A549 (cell line): ENCODE data around the gene INHBC. TPM values are rescaled to one million over a fixed set of nuclear protein-coding genes. Genes with fewer than 3 reads are reported as not detected.

Experiments used
- ATAC-seq, 2 experiments: fragments of 200-7000 bp in 1 of 2; fragments of >200 bp in 1 of 2; cut with Nextera tagmentation in 1 of 2; cut with Tn5 transposase in 1 of 2; 3 replicates each; pipeline versions ENCODE4 v1.8.0 to v1.9.1; 2018 to 2020; ENCODE audit warnings: mild to moderate bottlenecking in 1 of 2, moderate library complexity in 1 of 2
- CTCF ChIA-PET: fragments of 300-600 bp; sonication (Branson Sonifier 250); formaldehyde crosslinking; extraction: SDS; loops from one replicate; lab custom pipeline; 2021; ENCODE audit warnings: antibody characterized with exemption, inconsistent platforms; lab: Yijun Ruan, JAX
- POLR2A ChIA-PET: fragments of 350-600 bp; formaldehyde crosslinking; extraction: SDS; loops from one replicate; lab custom pipeline; 2021; ENCODE audit warnings: antibody characterized with exemption, inconsistent platforms; lab: Yijun Ruan, JAX
- DNase-seq, 2 experiments: peaks; one replicate each; pipeline versions ENCODE4 v3.0.0 to v3.0.0-alpha.2; 2011 to 2016; ENCODE audit warnings: low read depth in 1 of 2, low spot score in 1 of 2
- FAIRE-seq: peaks from 2 replicates; lab custom pipeline; 2011; peaks lifted over from hg19 to GRCh38; lab: Jason Lieb, UNC
- H3K27ac ChIP-seq, 2 experiments: fragments of >200 bp; sonication (Bioruptor Twin); formaldehyde crosslinking; 3 replicates each; pipeline ENCODE4 v1.5.1; 2016 to 2017
- H3K4me1 ChIP-seq: fragments of >200 bp; sonication (Bioruptor Twin); formaldehyde crosslinking; 3 replicates; pipeline ENCODE4 v1.6.1; 2016
- H3K4me2 ChIP-seq: fragments of >200 bp; sonication (Bioruptor Twin); formaldehyde crosslinking; 3 replicates; pipeline ENCODE4 v1.6.1; 2016
- H3K4me3 ChIP-seq: fragments of >200 bp; sonication (Bioruptor Twin); formaldehyde crosslinking; 3 replicates; pipeline ENCODE4 v1.5.1; 2016
- H3K9me3 ChIP-seq: fragments of >200 bp; sonication (Bioruptor Twin); formaldehyde crosslinking; 3 replicates; pipeline ENCODE4 v1.6.1; 2016
- CBX2 ChIP-seq: fragments of 200-600 bp; sonication (generic); IDR thresholded peaks from 2 replicates; pipeline ENCODE4 v1.6.1; 2016; ENCODE audit warnings: low read depth, mild to moderate bottlenecking, borderline replicate concordance
- CBX8 ChIP-seq: fragments of 200-600 bp; sonication (generic); IDR thresholded peaks from 2 replicates; pipeline ENCODE4 v1.6.1; 2016
- CHD4 ChIP-seq: fragments of 200-600 bp; sonication (generic); IDR thresholded peaks from 2 replicates; pipeline ENCODE4 v1.6.1; 2016; ENCODE audit warnings: antibody characterized with exemption, mild to moderate bottlenecking, borderline replicate concordance
- CTCF ChIP-seq: fragments of >200 bp; sonication (Bioruptor Twin); formaldehyde crosslinking; IDR thresholded peaks from 3 replicates; pipeline ENCODE4 v1.5.1; 2016
- EHF ChIP-seq: fragments of 250-450 bp; sonication (Bioruptor Pico); IDR thresholded peaks from 2 replicates; pipeline ENCODE4 v1.5.0; 2020; ENCODE audit warnings: mild to moderate bottlenecking
- EHMT2 ChIP-seq: fragments of 200-600 bp; sonication (generic); IDR thresholded peaks from 2 replicates; pipeline ENCODE4 v1.6.1; 2016; ENCODE audit warnings: antibody characterized with exemption, low read depth, mild to moderate bottlenecking, moderate library complexity
- EP300 ChIP-seq, 2 experiments: fragments of >200 bp; sonication (Bioruptor Twin); formaldehyde crosslinking; IDR thresholded peaks; 2 replicates in 1 of 2; 3 replicates in 1 of 2; pipeline ENCODE4 v1.6.1; 2016 to 2017
- ESRRA ChIP-seq: fragments of 150-350 bp; IDR thresholded peaks from 2 replicates; pipeline ENCODE4 v1.6.1; 2014; ENCODE audit warnings: mild to moderate bottlenecking, low read length, borderline replicate concordance
- HEYL ChIP-seq: fragments of 250-450 bp; sonication (Bioruptor Pico); IDR thresholded peaks from 2 replicates; pipeline ENCODE4 v1.8.0; 2021; ENCODE audit warnings: mild to moderate bottlenecking, moderate library complexity
- HOXA7 ChIP-seq: fragments of 250-450 bp; sonication (Bioruptor Pico); IDR thresholded peaks from 2 replicates; pipeline ENCODE4 v1.5.0; 2020; ENCODE audit warnings: mild to moderate bottlenecking, moderate library complexity
- HOXB13 ChIP-seq: fragments of 250-450 bp; sonication (Bioruptor Pico); IDR thresholded peaks from 2 replicates; pipeline ENCODE4 v1.5.0; 2020; ENCODE audit warnings: low read depth, mild to moderate bottlenecking, moderate library complexity
- JUN ChIP-seq, 2 experiments: fragments of >200 bp; sonication (Bioruptor Twin); formaldehyde crosslinking; IDR thresholded peaks; 2 replicates in 1 of 2; 3 replicates in 1 of 2; pipeline ENCODE4 v1.6.1; 2016 to 2017
- JUNB ChIP-seq: fragments of >200 bp; sonication (Bioruptor Twin); formaldehyde crosslinking; IDR thresholded peaks from 2 replicates; pipeline ENCODE4 v1.6.1; 2016
- KDM1A ChIP-seq: fragments of 200-600 bp; sonication (generic); IDR thresholded peaks from 2 replicates; pipeline ENCODE4 v1.6.1; 2016; ENCODE audit warnings: low read depth, mild to moderate bottlenecking
- KDM5A ChIP-seq: fragments of 200-600 bp; sonication (generic); IDR thresholded peaks from 2 replicates; pipeline ENCODE4 v1.6.1; 2016; ENCODE audit warnings: antibody characterized with exemption, mild to moderate bottlenecking
- MAFK ChIP-seq: fragments of 450-650 bp; IDR thresholded peaks from 2 replicates; pipeline ENCODE4 v1.6.1; 2014; ENCODE audit not compliant: partially characterized antibody
- MAX ChIP-seq: IDR thresholded peaks from 2 replicates; pipeline ENCODE4 v1.6.1; 2012
- PHF8 ChIP-seq: fragments of 200-600 bp; sonication (generic); IDR thresholded peaks from 2 replicates; pipeline ENCODE4 v1.6.1; 2016; ENCODE audit warnings: low read depth, mild to moderate bottlenecking, antibody characterized with exemption, moderate library complexity, borderline replicate concordance
- POLR2A ChIP-seq: IDR thresholded peaks from 2 replicates; pipeline ENCODE4 v1.6.1; 2012; ENCODE audit warnings: mild to moderate bottlenecking, low read length
- POLR2AphosphoS2 ChIP-seq: conservative IDR thresholded peaks from 2 replicates; pipeline ENCODE4 v1.6.1; 2012; ENCODE audit warnings: low read length, improper control_type of control experiment, inconsistent platforms
- RARB ChIP-seq: fragments of 250-450 bp; sonication (Bioruptor Pico); IDR thresholded peaks from 2 replicates; pipeline ENCODE4 v1.8.0; 2021; ENCODE audit warnings: mild to moderate bottlenecking, moderate library complexity
- RCOR1 ChIP-seq: fragments of 150-350 bp; IDR thresholded peaks from 2 replicates; pipeline ENCODE4 v1.6.1; 2014; ENCODE audit warnings: antibody characterized with exemption, low read length, low read depth
- RFX5 ChIP-seq: fragments of 450-650 bp; IDR thresholded peaks from 2 replicates; pipeline ENCODE4 v1.7.1; 2014; ENCODE audit warnings: antibody characterized with exemption, mild to moderate bottlenecking, moderate library complexity
- RNF2 ChIP-seq: fragments of 200-600 bp; sonication (generic); IDR thresholded peaks from 2 replicates; pipeline ENCODE4 v1.6.1; 2016; ENCODE audit warnings: low read depth, mild to moderate bottlenecking, antibody characterized with exemption, moderate library complexity, borderline replicate concordance
- SMC3 ChIP-seq: fragments of >200 bp; sonication (Bioruptor Twin); formaldehyde crosslinking; IDR thresholded peaks from 3 replicates; pipeline ENCODE4 v1.6.1; 2018; ENCODE audit warnings: inconsistent platforms
- SREBF2 ChIP-seq: fragments of 450-650 bp; IDR thresholded peaks from 2 replicates; pipeline ENCODE4 v1.6.1; 2014; ENCODE audit warnings: mild to moderate bottlenecking, moderate library complexity
- ZSCAN20 ChIP-seq: fragments of 250-450 bp; sonication (Bioruptor Pico); IDR thresholded peaks from 2 replicates; pipeline ENCODE4 v1.8.0; 2022; ENCODE audit warnings: mild to moderate bottlenecking, moderate library complexity
- WGBS: methylation state at CpG from one replicate; pipeline ENCODE4 v1.1.6; 2017; ENCODE audit errors: missing lambda C conversion rate; 5-methylcytosine and 5-hydroxymethylcytosine counted together
- polyA plus RNA-seq, 4 experiments: library from polyadenylated mRNA; depleted of rRNA in 3 of 4; stranded (reverse); fragments of >200 nt; fragmentation: RNase III in 1 of 4; extraction: RNeasy Plus Mini Kit Qiagen cat#74134 plus additional on column Dnase treatment in 1 of 4; gene quantifications; 2 replicates in 3 of 4; 3 replicates in 1 of 4; pipeline ENCODE4 v1.2.3, GENCODE V29; 2011 to 2017
- TF ChIP-seq, protein P1 (sequence below): IDR thresholded peaks from 2 replicates; pipeline ENCODE4 v1.6.1; 2012; ENCODE audit warnings: low read depth, borderline replicate concordance
- TF ChIP-seq, protein P2 (sequence below): IDR thresholded peaks from 2 replicates; pipeline ENCODE4 v1.6.1; 2012

INHBC gene
- polyA plus RNA-seq, 2 of the 4 experiments (the other 2 are of a cell fraction), result 0.08 TPM; not detected in 1

DNA sequence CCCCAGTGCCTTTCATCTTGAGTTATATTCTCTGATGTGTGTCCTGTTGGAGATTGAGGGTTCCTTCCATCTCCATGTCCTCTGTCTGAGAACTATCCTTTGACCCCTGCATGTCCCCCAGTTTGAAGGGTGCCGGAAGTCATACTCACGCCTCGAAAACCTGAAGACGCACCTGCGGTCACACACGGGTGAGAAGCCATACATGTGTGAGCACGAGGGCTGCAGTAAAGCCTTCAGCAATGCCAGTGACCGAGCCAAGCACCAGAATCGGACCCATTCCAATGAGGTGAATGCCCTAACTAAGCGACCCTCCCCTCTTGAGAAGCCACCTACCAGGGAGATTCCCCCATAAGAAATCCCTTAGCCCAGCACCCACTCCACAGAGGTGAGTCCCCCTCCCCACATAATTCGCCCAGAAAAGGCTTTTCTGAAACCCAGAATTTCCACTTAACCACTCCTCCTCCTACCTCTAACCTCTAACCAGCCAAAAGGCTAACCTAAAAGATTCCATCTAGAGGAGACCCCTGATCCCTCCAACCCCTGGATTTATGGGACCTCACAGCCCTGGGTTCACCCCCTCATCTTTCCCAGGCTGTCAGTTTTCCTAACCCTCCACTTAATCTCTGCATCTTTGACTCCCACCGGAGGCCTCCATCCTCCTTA lies 32.8 kb downstream of the INHBC start:
- WGBS, result 86% methylated on average over 12 of the region's 12 CpGs
- POLR2A ChIA-PET, result no interaction called here
- Histone ChIP-seq H3K4me2 (no peak overlapping the region), H3K27ac (no peak overlapping the region), H3K4me3 (no peak overlapping the region), H3K9me3 (no peaks in the 10 kb centered on the region), H3K4me1 (peaks cover 5% of the 10 kb centered on the region)
- ATAC-seq (no peak), FAIRE-seq (no peak), DNase-seq (no peak)
- TF ChIP-seq, protein P1, sequence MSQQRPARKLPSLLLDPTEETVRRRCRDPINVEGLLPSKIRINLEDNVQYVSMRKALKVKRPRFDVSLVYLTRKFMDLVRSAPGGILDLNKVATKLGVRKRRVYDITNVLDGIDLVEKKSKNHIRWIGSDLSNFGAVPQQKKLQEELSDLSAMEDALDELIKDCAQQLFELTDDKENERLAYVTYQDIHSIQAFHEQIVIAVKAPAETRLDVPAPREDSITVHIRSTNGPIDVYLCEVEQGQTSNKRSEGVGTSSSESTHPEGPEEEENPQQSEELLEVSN, result no peak
- TF ChIP-seq JUN (IDR thresholded peaks at IDR 0.05) (no peak), EHF (no peak), ESRRA (no peak), RFX5 (no peak), CTCF (no peak), MAX (no peak), MAFK (no peak), POLR2AphosphoS2 (no peak), HOXA7 (CRISPR knock-in tag) (no peak), RNF2 (no peak), ZSCAN20 (no peak), KDM5A (no peak), RARB (no peak), CBX8 (no peak), CBX2 (no peak), HOXB13 (no peak), POLR2A (no peak), KDM1A (no peak)
- TF ChIP-seq, protein P2, sequence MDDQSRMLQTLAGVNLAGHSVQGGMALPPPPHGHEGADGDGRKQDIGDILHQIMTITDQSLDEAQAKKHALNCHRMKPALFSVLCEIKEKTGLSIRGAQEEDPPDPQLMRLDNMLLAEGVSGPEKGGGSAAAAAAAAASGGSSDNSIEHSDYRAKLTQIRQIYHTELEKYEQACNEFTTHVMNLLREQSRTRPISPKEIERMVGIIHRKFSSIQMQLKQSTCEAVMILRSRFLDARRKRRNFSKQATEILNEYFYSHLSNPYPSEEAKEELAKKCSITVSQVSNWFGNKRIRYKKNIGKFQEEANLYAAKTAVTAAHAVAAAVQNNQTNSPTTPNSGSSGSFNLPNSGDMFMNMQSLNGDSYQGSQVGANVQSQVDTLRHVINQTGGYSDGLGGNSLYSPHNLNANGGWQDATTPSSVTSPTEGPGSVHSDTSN, result no peak
- CTCF ChIA-PET, result interaction anchor here (1.4 kb wide), 1 partner anchor 10 kb away, joined by 5 read pairs; no protein-coding TSS in a partner anchor

DNA sequence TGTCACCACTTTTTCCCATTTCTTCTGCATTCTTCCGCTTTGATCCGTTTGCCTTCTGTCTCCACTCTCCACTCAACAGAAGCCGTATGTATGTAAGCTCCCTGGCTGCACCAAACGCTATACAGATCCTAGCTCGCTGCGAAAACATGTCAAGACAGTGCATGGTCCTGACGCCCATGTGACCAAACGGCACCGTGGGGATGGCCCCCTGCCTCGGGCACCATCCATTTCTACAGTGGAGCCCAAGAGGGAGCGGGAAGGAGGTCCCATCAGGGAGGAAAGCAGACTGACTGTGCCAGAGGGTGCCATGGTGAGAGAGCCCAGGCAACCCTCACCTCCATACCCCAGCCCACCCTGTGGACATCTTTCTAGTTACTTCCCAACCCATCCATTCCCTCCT lies 33.3 kb downstream of the INHBC start:
- Histone ChIP-seq H3K4me1 (peaks cover 3% of the 10 kb centered on the region), H3K4me2 (no peak overlapping the region)
- WGBS, result 85% methylated on average over 11 of the region's 11 CpGs
- POLR2A ChIA-PET, result no interaction called here
- no peak for TF ChIP-seq JUNB
- TF ChIP-seq, protein P1, result no peak
- TF ChIP-seq PHF8, result no peak
- no peak for TF ChIP-seq SMC3
- TF ChIP-seq RCOR1, result no peak
- TF ChIP-seq EHMT2, result no peak
- TF ChIP-seq RFX5, result no peak
- no peak for TF ChIP-seq HEYL (CRISPR knock-in tag)
- no peak for TF ChIP-seq SREBF2
- no peak for TF ChIP-seq EP300 (IDR thresholded peaks at IDR 0.05)
- TF ChIP-seq CHD4, result no peak
- no peak for TF ChIP-seq MAX
- TF ChIP-seq, all 56 proteins: peak for 0
- Histone ChIP-seq H3K4me3 (no peak overlapping the region), H3K27ac (no peak overlapping the region), H3K9me3 (no peaks in the 10 kb centered on the region)
- no peak for FAIRE-seq
- CTCF ChIA-PET, result interaction anchor here (1.1 to 19.9 kb wide), 2 partner anchors 6 to 183 kb away, joined by 3 to 240 read pairs; partner anchors contain the start of gene GLI1
- DNase-seq, result no peak
- ATAC-seq, result no peak
